Fibroblast of pulmonary artery (primary cell): Measurements from ENCODE around the gene FTCDNL1.

Experiments
- DNase-seq: peaks from one replicate; pipeline ENCODE4 v3.0.0-alpha.2; 2010; ENCODE audit warnings: low read depth
- H3K4me3 ChIP-seq: replicated peaks from 2 replicates; pipeline ENCODE4 v1.5.1; 2011; ENCODE audit warnings: low read depth, mild to moderate bottlenecking, control low read depth, low read length, moderate library complexity
- CTCF ChIP-seq: IDR thresholded peaks from 2 replicates; pipeline ENCODE4 v1.5.1; 2011; ENCODE audit warnings: mild to moderate bottlenecking, control low read depth, low read length, inconsistent platforms; ENCODE audit errors: missing control alignments

FTCDNL1 gene

GRCh38 chr2:199861132-199861774, 10.3 kb upstream of the FTCDNL1 start:
- DNase-seq: peak; percentile 48
- H3K4me3 ChIP-seq: no peak overlapping the region
- peak; percentile 66 for TF ChIP-seq CTCF

- no peak for TF ChIP-seq CTCF
- DNase-seq: no peak
- no peak overlapping the region for H3K4me3 ChIP-seq
These were observed 4.8 kb upstream of the FTCDNL1 start for GRCh38 chr2:199855812-199856211.

- no peak for TF ChIP-seq CTCF
- no peak for DNase-seq
These were observed 891 bp upstream of the FTCDNL1 start for GRCh38 chr2:199851883-199852282.

GRCh38 chr2:199851501-199851810, 464 bp upstream of the FTCDNL1 start:
- peak overlapping the region; percentile 54 for H3K4me3 ChIP-seq
- no peak for TF ChIP-seq CTCF

More at GRCh38 chr2:199851883-199852282, 891 bp upstream of the FTCDNL1 start:
- H3K4me3 ChIP-seq: no peak overlapping the region

GRCh38 chr2:199850218-199850717, 724 bp downstream of the FTCDNL1 start:
- no peak for DNase-seq
- no peak for TF ChIP-seq CTCF
- peak overlapping the region; percentile 54 for H3K4me3 ChIP-seq

More at GRCh38 chr2:199851501-199851810, 464 bp upstream of the FTCDNL1 start:
- no peak for DNase-seq

GRCh38 chr2:199848389-199849130, 2.4 kb downstream of the FTCDNL1 start:
- DNase-seq: no peak
- H3K4me3 ChIP-seq: no peak overlapping the region
- TF ChIP-seq CTCF: no peak
